SH-SY5Y (cell line): ENCODE results near the gene RPL29.

ENCODE experiments used
- GATA2 ChIP-seq: IDR thresholded peaks from 2 replicates; pipeline ENCODE4 v1.6.1; 2011; ENCODE audit warnings: mild to moderate bottlenecking, low read depth, low read length
- GATA3 ChIP-seq: IDR thresholded peaks from 2 replicates; pipeline ENCODE4 v1.6.1; 2011; ENCODE audit warnings: low read depth, mild to moderate bottlenecking, low read length, moderate library complexity

DNA sequence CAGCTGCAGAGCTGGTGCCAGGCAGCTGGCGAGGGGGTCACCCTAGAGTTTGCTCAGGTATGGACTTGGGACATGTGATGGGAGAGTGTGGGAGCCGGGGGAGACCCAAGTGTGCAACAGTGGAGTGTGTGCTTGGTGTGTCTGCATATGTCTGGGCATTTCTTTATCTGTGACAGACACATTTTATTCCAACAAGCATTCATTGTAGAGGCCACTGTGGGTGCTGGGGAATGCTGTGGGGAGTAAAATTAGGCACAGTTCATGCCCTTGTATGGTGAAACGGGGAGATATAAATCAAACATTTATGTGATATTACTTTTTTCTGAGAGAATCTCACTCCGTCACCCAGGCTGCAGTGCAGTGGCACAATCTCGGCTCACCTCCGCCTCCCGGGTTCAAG is 8.1 kb downstream of the RPL29 start:
- TF ChIP-seq GATA2 (no peak), GATA3 (no peak)
